T-cell (primary cell): Measurements from ENCODE around the gene LDB2. TPM values are rescaled to one million over a fixed set of nuclear protein-coding genes. Genes with fewer than 3 reads are reported as not detected.

ENCODE experiments used
- ATAC-seq, 4 experiments: fragments of 200-7000 bp in 3 of 4; fragments of 150-1000 bp in 1 of 4; cut with Tn5 transposase; replicated peaks in 1 of 4; 1 replicate in 3 of 4; 2 replicates in 1 of 4; pipeline ENCODE4 v1.10.0; 2021; ENCODE audit warnings: moderate library complexity in 3 of 4, mild to moderate bottlenecking in 2 of 4, moderate number of reproducible peaks in 1 of 4
- CTCF ChIA-PET, 2 donors: fragments of 300-600 bp; sonication (Branson Sonifier 250); formaldehyde crosslinking; loops; one replicate each; lab custom pipeline; 2022; ENCODE audit warnings: antibody characterized with exemption in 2 of 2; lab: Charles Lee
- POLR2A ChIA-PET, 2 donors: fragments of 300-600 bp; sonication (Branson Sonifier 250); formaldehyde crosslinking; loops; one replicate each; lab custom pipeline; 2022; ENCODE audit warnings: antibody characterized with exemption in 2 of 2; lab: Charles Lee
- DNase-seq, 35 experiments: peaks; one replicate each; pipeline versions ENCODE4 v3.0.0 to v3.0.0-alpha.2; 2013 to 2023
- H3K27ac ChIP-seq: one replicate; pipeline ENCODE4 v1.5.1; 2013; ENCODE audit warnings: low read length
- H3K27me3 ChIP-seq, 2 experiments: replicated peaks in 1 of 2; 1 replicate in 1 of 2; 2 replicates in 1 of 2; pipeline versions ENCODE4 v1.6.1 to v1.7.0; 2013; ENCODE audit warnings: low read length in 1 of 2, mixed read lengths in 1 of 2; ENCODE audit not compliant: control insufficient read depth in 2 of 2, insufficient read depth in 2 of 2; ENCODE audit errors: extremely low read depth in 1 of 2
- H3K36me3 ChIP-seq, 2 donors: 1 replicate in 1 of 2; 2 replicates in 1 of 2; pipeline versions ENCODE4 v1.6.1 to v1.7.0; 2013; ENCODE audit warnings: low read length in 1 of 2; ENCODE audit not compliant: control insufficient read depth in 2 of 2, insufficient read depth in 1 of 2; ENCODE audit errors: extremely low read depth in 1 of 2
- H3K4me1 ChIP-seq, 2 experiments: 1 replicate in 1 of 2; 2 replicates in 1 of 2; pipeline versions ENCODE4 v1.6.1 to v1.7.0; 2013; ENCODE audit warnings: low read length in 2 of 2, mixed read lengths in 1 of 2; ENCODE audit not compliant: insufficient read depth in 2 of 2, control insufficient read depth in 1 of 2; ENCODE audit errors: extremely low read depth in 1 of 2
- H3K4me3 ChIP-seq, 2 donors: 1 replicate in 1 of 2; 2 replicates in 1 of 2; pipeline versions ENCODE4 v1.5.1 to v1.7.0; 2013; ENCODE audit warnings: mild to moderate bottlenecking in 2 of 2, low read length in 1 of 2, moderate library complexity in 1 of 2; ENCODE audit not compliant: control insufficient read depth in 1 of 2; ENCODE audit errors: extremely low read depth in 1 of 2
- H3K9me3 ChIP-seq: 2 replicates; pipeline ENCODE4 v1.7.0; 2013
- H3K27ac Mint-ChIP-seq, 2 donors: one replicate each; pipeline ENCODE4 v1.8.0; 2020 to 2021; ENCODE audit warnings: mild to moderate bottlenecking in 2 of 2, mixed read lengths in 2 of 2
- H3K27me3 Mint-ChIP-seq, 2 donors: one replicate each; pipeline ENCODE4 v1.8.0; 2021 to 2022; ENCODE audit warnings: mixed read lengths in 2 of 2
- H3K36me3 Mint-ChIP-seq: one replicate; pipeline ENCODE4 v1.8.0; 2021; ENCODE audit warnings: mixed read lengths
- H3K4me1 Mint-ChIP-seq, 3 donors: one replicate each; pipeline ENCODE4 v1.8.0; 2020 to 2022; ENCODE audit warnings: mixed read lengths in 3 of 3, mild to moderate bottlenecking in 1 of 3
- H3K4me3 Mint-ChIP-seq, 3 donors: one replicate each; pipeline ENCODE4 v1.8.0; 2020 to 2022; ENCODE audit warnings: mild to moderate bottlenecking in 3 of 3, mixed read lengths in 3 of 3, moderate library complexity in 3 of 3
- H3K9me3 Mint-ChIP-seq, 3 donors: one replicate each; pipeline ENCODE4 v1.8.0; 2020 to 2022; ENCODE audit warnings: mixed read lengths in 3 of 3
- WGBS: methylation state at CpG from one replicate; pipeline ENCODE4 v1.1.5; 2013; ENCODE audit warnings: missing lambda C conversion rate; ENCODE audit not compliant: insufficient coverage; 5-methylcytosine and 5-hydroxymethylcytosine counted together
- total RNA-seq, 35 experiments: library from RNA in 6 of 35; stranded (reverse) in 6 of 35; fragments of 120-200 nt in 1 of 35; gene quantifications; one replicate each; pipeline versions ENCODE4 v1.2.1 to v1.2.4 and lab custom pipeline; 2013 to 2026

LDB2 gene
- total RNA-seq, 5 donors from 2014 or later (not counting 1 experiment from before 2014, with no cell fraction given), result 0.15 to 0.82 (median 0.39) TPM; not detected in 2

- H3K36me3 ChIP-seq, result no peaks in the 10 kb centered on the region
- H3K27ac Mint-ChIP-seq, result no peak overlapping the region
- peaks cover 0 to 12% (median 11%) of the 10 kb centered on the region in 3 donors for H3K9me3 Mint-ChIP-seq
- H3K4me3 Mint-ChIP-seq, result no peak overlapping the region
- DNase-seq (no peak), ATAC-seq (no peak)
- no peaks in the 10 kb centered on the region for H3K4me1 Mint-ChIP-seq
- ChIA-PET CTCF (interaction anchor here in 1 of 2 donors (0.6 kb wide), 1 partner anchor 46 kb away, joined by 3 read pairs; no protein-coding TSS in a partner anchor), POLR2A (no interaction called here)
- no peak overlapping the region for H3K27ac ChIP-seq
- peaks cover 3 to 20% of the 10 kb centered on the region in 2 donors for H3K27me3 Mint-ChIP-seq
- no peaks in the 10 kb centered on the region for H3K27me3 ChIP-seq
- H3K4me3 ChIP-seq, result no peak overlapping the region
- no peaks in the 10 kb centered on the region for H3K4me1 ChIP-seq
- H3K9me3 ChIP-seq, result no peaks in the 10 kb centered on the region
- 73% methylated on average over 3 of the region's 7 CpGs for WGBS
- H3K36me3 Mint-ChIP-seq, result no peaks in the 10 kb centered on the region
These were observed 169.1 kb downstream of the LDB2 start for GRCh38 chr4:16729336-16729735.

- WGBS, result 83% methylated on average over 1 of the region's 2 CpGs
- peaks cover 3 to 23% of the 10 kb centered on the region in 2 donors for H3K27me3 Mint-ChIP-seq
These were observed 169.6 kb downstream of the LDB2 start for GRCh38 chr4:16728849-16729248.

GRCh38 chr4:16728111-16728510 lies 170.3 kb downstream of the LDB2 start:
- Mint-ChIP-seq H3K36me3 (no peaks in the 10 kb centered on the region), H3K27me3 (peaks cover 3 to 27% of the 10 kb centered on the region in 2 donors), H3K27ac (no peak overlapping the region), H3K4me1 (no peaks in the 10 kb centered on the region), H3K4me3 (no peak overlapping the region), H3K9me3 (peaks cover 0 to 20% (median 17%) of the 10 kb centered on the region in 3 donors)
- DNase-seq, result no peak
- Histone ChIP-seq H3K36me3 (no peaks in the 10 kb centered on the region), H3K27ac (no peak overlapping the region), H3K27me3 (no peaks in the 10 kb centered on the region), H3K9me3 (no peaks in the 10 kb centered on the region), H3K4me3 (no peak overlapping the region), H3K4me1 (no peaks in the 10 kb centered on the region)
- ATAC-seq, result no peak
- POLR2A ChIA-PET, result no interaction called here
- CTCF ChIA-PET, result no interaction called here

More at GRCh38 chr4:16728849-16729248, 169.6 kb downstream of the LDB2 start:
- no peak for DNase-seq
- no peaks in the 10 kb centered on the region for H3K36me3 Mint-ChIP-seq
- H3K4me3 Mint-ChIP-seq, result no peak overlapping the region
- CTCF ChIA-PET, result no interaction called here
- H3K27ac Mint-ChIP-seq, result no peak overlapping the region
- Histone ChIP-seq H3K9me3 (no peaks in the 10 kb centered on the region), H3K27me3 (no peaks in the 10 kb centered on the region), H3K36me3 (no peaks in the 10 kb centered on the region), H3K4me1 (no peaks in the 10 kb centered on the region), H3K4me3 (no peak overlapping the region), H3K27ac (no peak overlapping the region)
- no peak for ATAC-seq
- no peaks in the 10 kb centered on the region for H3K4me1 Mint-ChIP-seq
- POLR2A ChIA-PET, result no interaction called here
- H3K9me3 Mint-ChIP-seq, result peaks cover 0 to 15% (median 13%) of the 10 kb centered on the region in 3 donors

- ATAC-seq (no peak), DNase-seq (no peak)
- Mint-ChIP-seq H3K4me1 (no peaks in the 10 kb centered on the region), H3K36me3 (no peaks in the 10 kb centered on the region), H3K27ac (no peak overlapping the region), H3K27me3 (peaks cover 3 to 27% of the 10 kb centered on the region in 2 donors), H3K4me3 (no peak overlapping the region), H3K9me3 (peaks cover 0 to 22% (median 17%) of the 10 kb centered on the region in 3 donors)
- 71% methylated on average over 4 of the region's 6 CpGs for WGBS
- Histone ChIP-seq H3K27me3 (no peaks in the 10 kb centered on the region), H3K4me3 (no peak overlapping the region), H3K36me3 (no peaks in the 10 kb centered on the region), H3K9me3 (no peaks in the 10 kb centered on the region), H3K27ac (no peak overlapping the region), H3K4me1 (no peaks in the 10 kb centered on the region)
- CTCF ChIA-PET, result no interaction called here
- POLR2A ChIA-PET, result no interaction called here
These were observed 171.2 kb downstream of the LDB2 start for GRCh38 chr4:16727218-16727617.

GRCh38 chr4:16726368-16727050 lies 171.9 kb downstream of the LDB2 start:
- POLR2A ChIA-PET, result no interaction called here
- H3K9me3 ChIP-seq, result no peaks in the 10 kb centered on the region

GRCh38 chr4:16725252-16725651 lies 173.2 kb downstream of the LDB2 start:
- Histone ChIP-seq H3K36me3 (no peaks in the 10 kb centered on the region), H3K4me3 (no peak overlapping the region), H3K9me3 (no peaks in the 10 kb centered on the region), H3K4me1 (no peaks in the 10 kb centered on the region), H3K27ac (no peak overlapping the region), H3K27me3 (no peaks in the 10 kb centered on the region)
- H3K36me3 Mint-ChIP-seq, result no peaks in the 10 kb centered on the region
- H3K4me1 Mint-ChIP-seq, result no peaks in the 10 kb centered on the region
- no peak overlapping the region for H3K27ac Mint-ChIP-seq
- ChIA-PET CTCF (interaction anchor here in 1 of 2 donors (0.6 kb wide), 1 partner anchor 126 kb away, joined by 3 read pairs; no protein-coding TSS in a partner anchor), POLR2A (no interaction called here)
- DNase-seq (no peak), ATAC-seq (no peak)
- no peak overlapping the region for H3K4me3 Mint-ChIP-seq
- peaks cover 0 to 22% (median 11%) of the 10 kb centered on the region in 3 donors for H3K9me3 Mint-ChIP-seq
- 20% methylated on average over 4 of the region's 6 CpGs for WGBS
- peaks cover 0 to 22% of the 10 kb centered on the region in 2 donors for H3K27me3 Mint-ChIP-seq

More at GRCh38 chr4:16726368-16727050, 171.9 kb downstream of the LDB2 start:
- Mint-ChIP-seq H3K27me3 (peaks cover 3 to 27% of the 10 kb centered on the region in 2 donors), H3K36me3 (no peaks in the 10 kb centered on the region), H3K4me3 (no peak overlapping the region), H3K9me3 (peaks cover 0 to 22% (median 17%) of the 10 kb centered on the region in 3 donors), H3K27ac (no peak overlapping the region), H3K4me1 (no peaks in the 10 kb centered on the region)
- Histone ChIP-seq H3K4me1 (no peaks in the 10 kb centered on the region), H3K36me3 (no peaks in the 10 kb centered on the region), H3K4me3 (no peak overlapping the region), H3K27ac (no peak overlapping the region), H3K27me3 (no peaks in the 10 kb centered on the region)
- ATAC-seq (no peak), DNase-seq (no peak)
- no CpG with 5 or more reads among the region's 8 CpGs for WGBS
- CTCF ChIA-PET, result no interaction called here
